M059J (cell line): ENCODE measurements around the gene CCP110. TPM values are rescaled to one million over a fixed set of nuclear protein-coding genes. Genes with fewer than 3 reads are reported as not detected.

ENCODE experiments used
- DNase-seq: peaks from one replicate; pipeline ENCODE4 v3.0.0-alpha.2; 2012; ENCODE audit warnings: low read depth
- total RNA-seq: library from RNA; depleted of rRNA; stranded (reverse); fragments of >200 nt; shearing (Covaris generic); gene quantifications from 2 replicates; pipeline ENCODE4 v1.2.3, GENCODE V29; 2014; rRNA removed

CCP110 gene, protein sequence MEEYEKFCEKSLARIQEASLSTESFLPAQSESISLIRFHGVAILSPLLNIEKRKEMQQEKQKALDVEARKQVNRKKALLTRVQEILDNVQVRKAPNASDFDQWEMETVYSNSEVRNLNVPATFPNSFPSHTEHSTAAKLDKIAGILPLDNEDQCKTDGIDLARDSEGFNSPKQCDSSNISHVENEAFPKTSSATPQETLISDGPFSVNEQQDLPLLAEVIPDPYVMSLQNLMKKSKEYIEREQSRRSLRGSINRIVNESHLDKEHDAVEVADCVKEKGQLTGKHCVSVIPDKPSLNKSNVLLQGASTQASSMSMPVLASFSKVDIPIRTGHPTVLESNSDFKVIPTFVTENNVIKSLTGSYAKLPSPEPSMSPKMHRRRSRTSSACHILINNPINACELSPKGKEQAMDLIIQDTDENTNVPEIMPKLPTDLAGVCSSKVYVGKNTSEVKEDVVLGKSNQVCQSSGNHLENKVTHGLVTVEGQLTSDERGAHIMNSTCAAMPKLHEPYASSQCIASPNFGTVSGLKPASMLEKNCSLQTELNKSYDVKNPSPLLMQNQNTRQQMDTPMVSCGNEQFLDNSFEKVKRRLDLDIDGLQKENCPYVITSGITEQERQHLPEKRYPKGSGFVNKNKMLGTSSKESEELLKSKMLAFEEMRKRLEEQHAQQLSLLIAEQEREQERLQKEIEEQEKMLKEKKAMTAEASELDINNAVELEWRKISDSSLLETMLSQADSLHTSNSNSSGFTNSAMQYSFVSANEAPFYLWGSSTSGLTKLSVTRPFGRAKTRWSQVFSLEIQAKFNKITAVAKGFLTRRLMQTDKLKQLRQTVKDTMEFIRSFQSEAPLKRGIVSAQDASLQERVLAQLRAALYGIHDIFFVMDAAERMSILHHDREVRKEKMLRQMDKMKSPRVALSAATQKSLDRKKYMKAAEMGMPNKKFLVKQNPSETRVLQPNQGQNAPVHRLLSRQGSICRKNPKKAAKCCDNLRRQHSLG
- 7.9 and 11.4 TPM in 2 replicates for total RNA-seq

DNA sequence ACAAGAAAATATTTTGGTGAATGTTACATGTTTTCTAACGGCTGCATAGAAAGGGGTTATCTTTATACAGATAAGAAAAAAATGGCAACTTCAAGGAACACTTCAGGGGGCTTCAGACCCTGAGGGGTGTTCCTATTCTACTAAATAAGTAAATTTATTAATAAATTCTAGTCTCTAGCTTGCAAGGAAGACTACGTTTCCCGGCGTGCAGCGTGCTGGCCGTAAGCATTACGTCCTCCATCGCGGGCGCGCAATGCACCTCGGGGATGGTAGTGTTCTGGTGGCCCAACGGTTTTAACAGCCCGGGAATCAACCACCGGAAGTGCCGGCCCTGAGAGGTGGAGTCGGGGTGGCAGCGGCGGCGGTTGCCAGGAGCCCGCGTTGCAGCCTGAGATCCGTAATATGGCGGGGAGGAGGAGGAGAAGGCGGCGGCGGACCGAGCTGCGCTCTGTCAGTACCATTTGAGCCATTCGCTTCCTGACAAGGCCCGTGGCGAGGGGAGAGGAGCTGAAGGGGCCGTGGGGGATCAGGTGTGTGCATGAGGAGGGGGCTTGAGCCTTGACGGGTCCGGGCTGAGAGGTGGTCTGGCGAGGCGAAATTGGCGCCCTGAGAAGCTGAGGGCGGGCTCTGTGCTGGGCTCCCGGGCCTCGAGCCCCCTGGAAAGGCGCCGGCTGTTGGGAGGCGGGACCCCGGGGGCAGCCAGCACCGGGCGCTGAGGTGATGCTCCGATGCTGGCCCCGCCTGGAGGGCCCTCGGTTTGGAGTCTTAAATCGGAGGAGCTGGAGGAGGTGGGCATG, at the start of gene CCP110:
Gene CCP110, plus strand, starts transcription at position 384 of the 797 bp plus-strand sequence. CDS start 3,940 bp downstream, outside the sequence.
- DNase-seq, result peak; percentile 95

GRCh38 chr16:19474617-19475016, 49.1 kb upstream of the CCP110 start:
- no peak for DNase-seq

- DNase-seq, result no peak
These were observed 45.2 kb upstream of the CCP110 start for GRCh38 chr16:19478505-19478904.

GRCh38 chr16:19479302-19479721, 44.4 kb upstream of the CCP110 start:
- no peak for DNase-seq

DNA sequence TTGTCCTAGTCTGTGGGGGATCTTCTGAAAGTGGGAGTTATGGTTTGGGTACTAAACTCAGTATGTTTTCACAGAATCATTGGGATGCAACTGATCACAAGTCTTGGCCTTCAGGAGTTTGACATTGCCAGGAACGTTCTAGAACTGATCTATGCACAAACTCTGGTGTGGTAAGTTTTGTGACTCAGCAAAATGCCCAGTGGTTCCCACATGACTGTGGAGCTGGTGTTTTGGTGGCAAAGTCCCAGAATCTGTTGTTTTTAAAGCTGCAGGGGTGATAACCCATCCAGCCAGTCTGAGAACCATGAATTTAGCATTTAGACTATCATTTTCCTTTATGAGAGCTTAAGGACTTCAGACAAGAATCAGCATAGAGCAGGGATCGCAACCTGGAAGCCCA, 42.4 kb upstream of the CCP110 start:
- DNase-seq, result peak; percentile 71

- no peak for DNase-seq
These were observed 42.0 kb upstream of the CCP110 start for GRCh38 chr16:19481769-19482168.

- DNase-seq, result no peak
These were observed 41.5 kb upstream of the CCP110 start for GRCh38 chr16:19482291-19482690.

GRCh38 chr16:19484096-19484495, 39.6 kb upstream of the CCP110 start:
- DNase-seq, result no peak

DNA sequence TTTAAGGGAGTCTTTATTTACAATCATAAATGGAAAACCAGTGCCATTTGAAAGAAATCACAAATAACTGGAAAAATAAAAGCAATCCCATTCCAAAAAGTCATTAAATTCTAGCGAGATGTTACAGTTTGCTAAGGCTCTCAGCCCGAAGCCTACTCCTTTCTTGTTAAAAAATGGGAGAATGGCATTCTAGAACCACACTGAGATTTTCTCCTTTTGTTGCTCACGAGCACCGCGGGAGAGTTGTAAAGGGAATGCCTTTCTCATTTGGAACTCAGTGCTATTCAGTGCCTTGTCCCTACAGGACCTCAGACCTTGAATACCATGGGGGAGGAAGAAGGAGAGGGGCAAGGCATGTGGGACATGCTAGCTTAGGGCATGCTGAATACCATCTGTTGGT, 38.1 kb upstream of the CCP110 start:
- DNase-seq, result no peak

DNA sequence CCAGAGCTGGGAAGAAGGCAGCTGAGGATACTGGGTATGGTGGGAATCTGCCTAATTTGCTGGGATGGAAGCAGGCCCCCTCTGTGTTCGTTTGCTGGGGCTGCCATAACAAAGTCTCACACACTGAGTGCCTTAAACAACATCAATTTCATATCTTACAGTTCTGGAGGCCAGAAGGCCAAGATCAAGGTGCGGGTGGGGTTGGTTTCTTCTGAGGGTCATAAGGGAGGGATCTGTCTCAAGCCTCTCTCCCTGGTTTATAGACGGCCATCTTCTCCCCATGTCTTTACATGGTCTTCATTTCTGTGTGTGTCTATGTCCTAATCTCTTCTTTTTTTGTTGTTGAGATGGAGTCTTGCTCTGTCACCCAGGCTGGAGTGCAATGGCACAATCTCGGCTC, 37.7 kb upstream of the CCP110 start:
- DNase-seq, result no peak

DNA sequence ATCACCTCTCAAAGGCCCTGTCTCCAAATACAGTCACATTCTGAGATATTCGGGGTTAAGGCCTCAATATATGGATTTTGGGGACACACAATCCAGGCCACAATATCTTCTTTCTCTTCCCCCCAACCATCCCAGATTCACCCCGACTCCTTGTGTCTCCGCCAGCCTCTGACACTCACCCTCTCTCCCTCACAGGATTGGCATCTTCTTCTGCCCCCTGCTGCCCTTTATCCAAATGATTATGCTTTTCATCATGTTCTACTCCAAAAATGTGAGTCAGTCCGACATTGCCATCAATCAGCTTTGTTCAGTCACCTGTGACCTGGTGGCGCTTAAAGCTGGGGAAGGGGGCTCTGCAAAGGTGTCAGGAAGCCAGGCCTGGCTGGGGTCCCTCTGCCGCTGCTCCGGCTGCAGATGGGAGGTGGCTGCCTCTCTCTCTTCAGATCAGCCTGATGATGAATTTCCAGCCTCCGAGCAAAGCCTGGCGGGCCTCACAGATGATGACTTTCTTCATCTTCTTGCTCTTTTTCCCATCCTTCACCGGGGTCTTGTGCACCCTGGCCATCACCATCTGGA, 36.9 kb upstream of the CCP110 start:
- peak; percentile 26 for DNase-seq

DNA sequence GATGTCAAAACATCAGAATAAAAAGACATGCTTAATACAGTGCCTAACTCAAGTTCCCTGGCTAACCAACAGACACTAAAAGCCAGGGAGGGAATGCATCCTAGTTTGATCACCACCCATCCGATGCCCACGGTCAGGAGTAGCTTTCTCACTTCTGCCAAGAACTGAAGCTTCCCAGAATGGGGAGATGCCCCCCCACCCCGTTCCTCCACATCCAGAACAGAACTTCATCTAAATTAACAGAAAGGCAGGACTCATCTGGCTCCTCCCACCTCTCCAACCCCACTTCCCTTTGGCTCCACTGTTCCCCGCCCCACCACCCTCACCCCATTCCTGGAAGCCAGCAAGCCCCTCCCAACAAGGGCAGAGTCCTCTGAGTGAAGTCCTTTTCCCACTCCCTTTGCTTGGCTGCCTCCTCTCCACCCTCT, 35.5 kb upstream of the CCP110 start:
- no peak for DNase-seq

GRCh38 chr16:19490619-19491018, 33.1 kb upstream of the CCP110 start:
- DNase-seq, result no peak

- no peak for DNase-seq
These were observed 26.6 kb upstream of the CCP110 start for GRCh38 chr16:19497176-19497575.

DNA sequence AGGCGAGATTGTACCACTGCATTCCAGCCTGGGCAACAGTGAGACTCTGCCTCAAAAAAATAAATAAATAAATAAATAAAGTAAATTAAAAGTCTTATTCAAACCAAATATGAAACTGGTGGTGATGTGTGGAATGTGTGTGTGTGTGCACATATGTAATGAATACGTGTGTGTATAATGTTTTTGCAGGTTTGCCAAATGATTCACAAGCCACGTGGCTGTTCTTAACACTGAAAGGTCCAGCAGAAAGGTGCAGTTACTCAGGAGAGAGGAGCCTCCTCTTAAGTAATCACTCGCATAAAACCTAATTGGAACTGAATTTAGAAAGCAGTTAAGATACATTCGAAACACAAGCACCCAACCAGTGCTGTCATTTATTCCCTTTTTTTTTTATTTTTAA, 24.7 kb upstream of the CCP110 start:
- DNase-seq, result no peak

DNA sequence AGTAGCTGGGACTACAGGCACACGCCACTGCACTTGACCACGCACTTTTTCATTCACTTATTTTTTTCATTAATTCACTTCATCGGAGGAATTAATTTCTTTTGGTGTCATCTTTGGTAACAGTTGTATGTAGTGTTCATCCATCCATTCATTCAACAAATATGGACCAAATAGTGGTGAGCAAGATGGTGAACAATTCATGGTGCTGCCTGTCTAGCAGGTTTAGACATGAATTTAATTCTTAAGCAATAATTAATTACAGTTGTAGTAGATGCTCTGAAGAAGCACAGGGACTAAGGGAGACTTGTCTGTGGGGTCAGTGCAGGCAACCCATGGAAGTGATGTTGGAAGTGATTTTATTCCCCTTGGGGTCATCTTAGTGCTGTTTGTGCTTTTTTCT, 24.3 kb upstream of the CCP110 start:
- no peak for DNase-seq

GRCh38 chr16:19502395-19503131, 21.2 kb upstream of the CCP110 start:
- DNase-seq, result peak; percentile 60

GRCh38 chr16:19503461-19504075, 20.2 kb upstream of the CCP110 start:
- DNase-seq, result no peak

DNA sequence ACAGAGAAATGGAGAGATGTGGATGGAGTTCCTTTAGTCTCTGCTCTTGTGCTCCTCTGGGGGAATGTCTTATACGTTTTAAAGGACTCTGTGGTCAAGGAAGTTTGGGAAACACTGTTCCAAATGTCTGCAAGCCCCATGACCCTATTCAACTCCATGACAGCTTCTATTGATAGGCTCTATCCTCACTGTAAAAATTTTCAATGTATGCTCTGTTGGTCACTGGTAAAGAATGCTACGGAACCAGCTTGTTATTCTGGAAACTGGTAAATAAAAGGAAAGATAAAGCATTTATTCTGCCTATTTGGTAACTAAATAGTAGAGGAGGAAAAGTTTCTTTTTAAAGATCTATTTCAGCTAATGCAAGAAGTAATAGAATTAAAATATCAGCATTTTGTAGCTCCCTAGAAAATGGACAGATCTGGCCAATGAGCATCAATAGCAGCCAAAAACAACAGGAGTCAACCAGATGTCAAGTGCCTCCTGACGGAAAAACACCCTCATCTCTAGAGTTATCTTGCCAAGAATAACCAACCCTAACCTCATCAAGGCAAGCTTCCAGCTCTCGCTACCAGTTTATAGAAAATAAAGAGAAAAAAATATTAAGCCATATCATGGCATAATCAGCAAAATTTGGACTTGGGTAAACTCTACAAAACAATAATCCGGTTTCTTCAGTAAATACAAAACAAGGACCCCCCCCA, 18.0 kb upstream of the CCP110 start:
- peak; percentile 25 for DNase-seq
